22Rv1 (cell line): ENCODE results near the gene CHD9.

ENCODE experiments used
- ZFX ChIP-seq: fragments of 450-650 bp; IDR thresholded peaks from 2 replicates; pipeline ENCODE4 v1.6.1; 2017; ENCODE audit warnings: antibody characterized with exemption, borderline replicate concordance
- TF ChIP-seq, protein P1 (sequence below): fragments of 450-650 bp; IDR thresholded peaks from 2 replicates; pipeline ENCODE4 v1.5.1; 2017; ENCODE audit warnings: mild to moderate bottlenecking

DNA sequence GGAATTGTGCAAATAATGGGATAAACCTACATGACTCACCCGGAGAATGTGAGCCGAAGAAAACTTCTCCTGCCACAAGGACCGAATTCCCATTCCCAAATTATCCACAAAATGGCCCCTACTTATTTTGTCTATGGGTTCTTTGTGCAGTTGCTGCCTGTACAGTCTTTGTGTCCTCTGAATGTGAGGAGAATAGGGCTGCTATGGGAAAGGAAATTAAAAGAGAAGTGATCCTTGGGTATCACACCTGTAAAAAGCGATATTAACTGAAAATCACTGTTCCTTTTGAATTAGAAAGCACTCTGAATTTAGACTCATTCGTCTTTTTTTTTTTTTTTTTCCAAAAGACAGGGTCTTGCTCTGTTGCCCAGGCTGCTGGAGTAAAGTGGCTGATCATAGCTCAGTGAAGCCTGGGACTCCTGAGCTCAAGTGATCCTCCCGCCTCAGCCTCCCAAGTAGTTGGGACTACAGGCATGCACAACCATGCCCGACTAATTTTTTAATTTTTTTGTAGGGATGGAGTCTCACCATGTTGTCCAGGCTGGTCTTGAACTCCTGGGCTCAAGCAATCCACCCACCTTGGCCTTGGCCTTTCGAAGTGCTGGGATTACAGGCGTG lies 45.4 kb downstream of the CHD9 start:
- TF ChIP-seq, protein P1, sequence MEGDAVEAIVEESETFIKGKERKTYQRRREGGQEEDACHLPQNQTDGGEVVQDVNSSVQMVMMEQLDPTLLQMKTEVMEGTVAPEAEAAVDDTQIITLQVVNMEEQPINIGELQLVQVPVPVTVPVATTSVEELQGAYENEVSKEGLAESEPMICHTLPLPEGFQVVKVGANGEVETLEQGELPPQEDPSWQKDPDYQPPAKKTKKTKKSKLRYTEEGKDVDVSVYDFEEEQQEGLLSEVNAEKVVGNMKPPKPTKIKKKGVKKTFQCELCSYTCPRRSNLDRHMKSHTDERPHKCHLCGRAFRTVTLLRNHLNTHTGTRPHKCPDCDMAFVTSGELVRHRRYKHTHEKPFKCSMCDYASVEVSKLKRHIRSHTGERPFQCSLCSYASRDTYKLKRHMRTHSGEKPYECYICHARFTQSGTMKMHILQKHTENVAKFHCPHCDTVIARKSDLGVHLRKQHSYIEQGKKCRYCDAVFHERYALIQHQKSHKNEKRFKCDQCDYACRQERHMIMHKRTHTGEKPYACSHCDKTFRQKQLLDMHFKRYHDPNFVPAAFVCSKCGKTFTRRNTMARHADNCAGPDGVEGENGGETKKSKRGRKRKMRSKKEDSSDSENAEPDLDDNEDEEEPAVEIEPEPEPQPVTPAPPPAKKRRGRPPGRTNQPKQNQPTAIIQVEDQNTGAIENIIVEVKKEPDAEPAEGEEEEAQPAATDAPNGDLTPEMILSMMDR: no peak
- no peak for TF ChIP-seq ZFX
